Forelimb muscle (tissue), 1 donor: ENCODE measurements around the gene EZR. TPM values are rescaled to one million over a fixed set of nuclear protein-coding genes. Genes with fewer than 3 reads are reported as not detected.

Experiments used
- DNase-seq: peaks from one replicate; pipeline ENCODE4 v3.0.0-alpha.2; 2013; ENCODE audit warnings: low read depth
- polyA plus RNA-seq: library from polyadenylated mRNA; unstranded; fragments of 120-200 nt; gene quantifications from one replicate; pipeline ENCODE4 v1.2.1, GENCODE V29; 2013; ENCODE audit not compliant: insufficient read length

The EZR gene
- polyA plus RNA-seq, 1 donor, result 25.3 TPM

DNA sequence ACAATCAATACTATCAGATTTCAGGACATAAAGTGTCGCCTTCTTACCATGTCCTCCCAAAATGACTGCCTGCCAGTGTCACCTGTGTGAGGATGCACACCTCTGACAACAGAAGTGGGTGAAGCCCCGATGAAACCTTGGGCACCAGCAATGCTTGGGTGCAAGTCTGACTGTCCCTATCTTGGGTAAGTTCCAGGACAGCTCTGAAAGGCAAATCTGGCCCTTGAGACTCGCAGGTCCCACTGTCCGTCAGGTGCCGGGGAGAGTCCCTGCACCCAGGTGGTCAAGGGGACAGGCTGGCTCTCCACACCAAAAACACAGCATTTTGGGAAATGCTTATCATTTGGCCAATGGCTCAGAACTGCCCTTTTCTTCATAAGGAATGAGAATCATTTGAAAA, 43.3 kb downstream of the EZR start:
- DNase-seq, result no peak

- no peak for DNase-seq
Measured at GRCh38 chr6:158774717-158775449, 44.3 kb downstream of the EZR start.

DNA sequence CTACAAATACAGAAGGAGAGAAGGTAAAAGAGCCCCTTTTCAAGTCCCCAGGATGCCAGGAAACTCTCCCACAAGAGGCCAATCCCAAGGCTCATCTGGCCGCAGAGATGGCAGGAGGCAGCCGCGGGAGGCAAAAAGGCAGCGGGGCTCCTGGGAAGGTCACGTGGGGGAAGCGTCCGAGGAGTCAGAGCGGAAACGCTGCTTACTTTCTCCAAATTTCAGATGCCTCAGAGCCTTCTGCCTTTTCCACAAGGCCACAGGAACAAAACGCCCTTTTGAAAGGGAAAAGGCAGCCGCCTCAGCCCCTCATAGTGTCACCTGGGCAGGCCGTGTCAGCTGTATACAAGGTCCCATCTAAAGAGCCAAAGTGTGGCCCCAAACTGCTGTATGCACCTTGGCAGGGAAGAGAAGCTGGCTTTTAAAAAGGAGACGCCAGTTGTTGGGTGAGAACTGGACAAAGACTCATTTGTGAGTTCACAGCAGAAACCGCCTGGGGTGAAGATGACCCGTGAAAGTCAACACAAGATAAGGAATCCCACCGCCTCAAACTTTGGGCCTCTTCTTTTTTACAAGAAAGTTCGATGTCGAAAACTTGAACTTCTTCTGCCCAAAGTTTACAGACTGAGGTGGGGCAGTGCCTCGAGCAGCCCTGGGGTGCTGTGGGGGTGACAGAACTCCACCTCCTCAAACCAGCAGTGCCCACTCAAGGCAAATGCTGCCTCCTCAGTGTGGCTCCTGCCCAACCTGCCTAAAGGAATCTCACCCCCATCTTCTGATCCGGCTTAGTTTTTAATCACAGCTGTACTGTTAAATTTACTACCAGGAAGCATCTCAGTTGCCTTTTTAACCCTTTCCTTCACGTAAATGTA, 45.4 kb downstream of the EZR start:
- no peak for DNase-seq

DNA sequence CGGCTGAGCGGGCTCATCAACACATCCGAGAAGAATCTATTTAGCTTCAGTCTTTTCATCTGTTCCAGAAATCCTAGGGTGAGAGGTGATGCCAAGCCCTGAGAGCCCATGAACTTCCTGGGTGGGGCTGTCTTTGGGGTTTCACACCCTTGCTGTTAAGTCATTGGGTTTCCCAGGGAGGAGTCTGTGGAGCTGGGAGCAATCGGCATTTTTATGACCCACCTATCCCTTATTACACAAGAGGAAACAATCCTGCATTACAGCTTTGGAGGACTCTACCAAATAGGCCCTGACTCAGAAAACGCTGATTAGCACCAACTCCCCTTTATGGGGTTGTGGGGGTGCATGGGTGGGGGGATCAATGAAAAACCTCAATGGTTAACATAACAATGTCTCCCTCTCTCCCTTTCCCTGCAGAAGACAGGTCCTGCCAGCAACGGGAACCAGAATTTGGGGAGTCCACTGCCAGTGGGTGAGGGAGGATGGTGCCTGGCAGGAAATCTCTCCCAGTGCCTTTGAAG, 46.3 kb downstream of the EZR start:
- DNase-seq, result no peak

GRCh38 chr6:158772172-158772571, 47.0 kb downstream of the EZR start:
- DNase-seq, result no peak

GRCh38 chr6:158771399-158772152, 47.6 kb downstream of the EZR start:
- no peak for DNase-seq

DNA sequence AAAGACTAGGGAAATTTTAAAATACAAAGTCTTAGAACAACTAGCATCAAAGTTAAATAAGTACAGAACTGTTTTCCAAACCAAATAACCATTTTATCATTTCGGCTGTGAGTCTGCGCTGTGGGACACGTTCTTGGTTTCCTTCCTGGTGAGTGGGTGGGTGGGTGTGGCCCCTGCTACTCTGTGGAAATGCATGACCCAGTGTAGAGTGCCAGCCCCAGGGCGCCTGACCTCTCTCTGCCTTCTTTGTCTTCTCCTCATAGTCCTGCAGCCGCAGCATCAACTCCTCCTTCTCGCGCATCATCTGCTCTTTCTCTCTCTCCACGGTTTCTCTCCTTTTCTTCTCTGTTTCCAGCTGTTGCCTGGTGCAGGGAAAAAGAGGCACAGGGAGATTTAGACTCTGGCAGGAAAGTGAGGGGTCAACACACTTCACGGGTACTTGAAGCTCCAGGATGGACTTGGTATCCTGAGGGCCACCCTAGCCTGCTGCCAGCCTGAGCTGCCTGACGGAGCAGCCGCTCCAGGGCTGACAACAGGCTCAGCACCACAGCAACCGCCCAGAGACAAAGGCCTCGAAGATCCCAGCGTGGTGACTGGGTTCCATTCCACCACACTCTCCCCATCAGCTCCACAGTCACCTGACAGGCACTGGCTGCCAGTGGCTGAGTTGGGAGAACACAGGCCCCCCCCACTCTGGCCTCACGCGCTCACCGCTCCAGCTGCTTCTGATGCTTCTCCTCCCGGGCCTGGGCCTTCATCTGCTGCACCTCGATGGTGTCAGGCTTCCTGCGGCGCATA, 48.4 kb downstream of the EZR start:
- no peak for DNase-seq

- DNase-seq, result no peak
Measured at GRCh38 chr6:158769771-158770432, 49.3 kb downstream of the EZR start.

GRCh38 chr6:158769234-158769770, 49.9 kb downstream of the EZR start:
- DNase-seq, result no peak

GRCh38 chr6:158768436-158768835, 50.7 kb downstream of the EZR start:
- DNase-seq, result no peak

GRCh38 chr6:158767709-158768108, 51.5 kb downstream of the EZR start:
- DNase-seq, result no peak

DNA sequence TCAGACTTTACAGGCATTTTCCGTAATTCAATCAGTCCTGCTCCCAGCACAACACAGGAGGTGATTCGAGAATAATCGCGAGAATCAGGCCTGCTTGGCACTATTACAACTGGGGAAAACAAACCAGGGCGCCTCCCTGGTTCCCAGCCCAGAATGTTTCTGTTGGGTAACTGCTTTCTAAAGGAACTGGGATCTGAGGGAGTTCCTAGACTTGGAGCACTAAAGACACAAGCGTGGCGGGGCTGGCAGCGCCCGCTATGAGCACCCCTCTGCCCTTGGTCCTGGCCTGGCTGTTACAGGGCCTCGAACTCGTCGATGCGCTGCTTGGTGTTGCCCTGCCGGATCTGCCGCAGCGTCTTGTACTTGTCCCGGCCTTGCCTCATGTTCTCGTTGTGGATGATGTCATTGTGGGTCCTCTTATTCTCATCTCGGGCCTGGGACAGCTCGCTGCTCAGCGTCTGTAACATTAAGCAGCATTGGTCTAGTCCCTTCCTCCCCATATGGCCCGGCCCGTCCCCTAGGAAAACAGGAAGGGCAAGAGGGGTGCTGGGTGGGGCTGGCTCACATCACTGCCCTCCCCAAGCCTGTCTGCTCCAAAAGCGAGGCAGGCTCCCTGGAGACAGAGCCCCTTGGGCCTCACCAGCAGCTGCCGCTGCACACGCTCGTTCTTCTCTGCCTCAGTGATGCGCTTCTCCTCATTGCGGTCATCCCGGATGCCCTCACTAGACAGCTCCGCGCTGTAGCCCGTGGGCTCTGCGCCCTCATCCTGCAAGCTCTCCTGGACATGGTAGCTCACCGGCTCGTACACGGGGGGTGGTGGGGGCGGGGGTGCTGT, 52.3 kb downstream of the EZR start:
- no peak for DNase-seq

GRCh38 chr6:158765499-158766068, 53.6 kb downstream of the EZR start:
- no peak for DNase-seq

DNA sequence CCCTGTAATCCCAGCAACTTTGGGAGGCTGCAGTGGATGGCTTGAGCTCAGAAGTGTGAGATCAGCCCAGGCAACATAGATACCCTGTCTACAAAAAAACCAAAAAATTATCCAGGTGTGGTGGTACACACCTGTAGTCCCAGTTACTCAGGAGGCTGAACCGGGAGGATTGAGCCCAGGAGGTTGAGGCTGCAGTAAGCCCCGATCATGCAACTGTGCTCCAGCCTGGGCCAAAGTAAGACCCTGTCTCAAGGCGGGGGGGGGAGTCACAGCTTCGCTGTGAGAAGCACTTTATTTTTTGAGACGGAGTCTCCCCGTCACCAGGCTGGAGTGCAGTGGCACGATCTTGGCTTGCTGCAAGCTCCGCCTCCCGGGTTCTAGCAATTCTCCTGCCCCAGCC, 54.2 kb downstream of the EZR start:
- DNase-seq, result no peak

GRCh38 chr6:158764183-158764849, 54.9 kb downstream of the EZR start:
- DNase-seq, result no peak

DNA sequence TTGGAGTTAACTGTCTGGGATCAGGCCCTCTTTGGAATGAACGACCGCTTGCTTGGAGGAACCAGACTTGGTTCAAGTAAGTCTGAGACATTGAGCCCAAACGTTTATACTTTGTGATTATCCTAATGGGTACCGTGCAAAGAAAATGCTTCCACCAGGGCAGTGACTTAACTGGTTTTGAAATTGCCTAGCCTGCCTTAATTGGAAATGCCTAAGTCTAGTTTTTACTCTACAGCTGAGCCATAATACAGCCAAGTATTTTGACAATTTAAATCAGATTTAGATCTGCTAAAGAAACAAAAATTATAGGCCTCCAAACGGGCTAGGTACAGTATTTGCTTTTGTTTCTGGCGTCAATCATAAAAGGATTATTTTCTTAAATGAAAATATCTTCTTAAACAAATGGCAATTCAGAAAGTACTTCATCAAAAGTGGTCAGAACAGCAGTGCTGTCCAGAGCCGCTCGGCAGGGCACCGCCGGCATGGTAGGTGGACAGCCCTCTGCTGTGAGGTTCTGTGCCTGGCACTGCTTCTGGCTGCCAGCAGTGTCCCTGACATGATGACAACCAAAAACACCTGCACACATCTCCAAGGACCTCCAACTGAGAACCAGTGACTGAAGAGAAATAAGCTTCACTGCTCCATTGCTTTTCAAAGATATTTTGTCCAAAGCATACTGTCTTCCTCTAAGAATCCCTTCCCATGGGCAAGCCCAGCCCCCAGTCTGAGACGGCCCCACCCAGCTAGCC, 55.6 kb downstream of the EZR start:
- no peak for DNase-seq

DNA sequence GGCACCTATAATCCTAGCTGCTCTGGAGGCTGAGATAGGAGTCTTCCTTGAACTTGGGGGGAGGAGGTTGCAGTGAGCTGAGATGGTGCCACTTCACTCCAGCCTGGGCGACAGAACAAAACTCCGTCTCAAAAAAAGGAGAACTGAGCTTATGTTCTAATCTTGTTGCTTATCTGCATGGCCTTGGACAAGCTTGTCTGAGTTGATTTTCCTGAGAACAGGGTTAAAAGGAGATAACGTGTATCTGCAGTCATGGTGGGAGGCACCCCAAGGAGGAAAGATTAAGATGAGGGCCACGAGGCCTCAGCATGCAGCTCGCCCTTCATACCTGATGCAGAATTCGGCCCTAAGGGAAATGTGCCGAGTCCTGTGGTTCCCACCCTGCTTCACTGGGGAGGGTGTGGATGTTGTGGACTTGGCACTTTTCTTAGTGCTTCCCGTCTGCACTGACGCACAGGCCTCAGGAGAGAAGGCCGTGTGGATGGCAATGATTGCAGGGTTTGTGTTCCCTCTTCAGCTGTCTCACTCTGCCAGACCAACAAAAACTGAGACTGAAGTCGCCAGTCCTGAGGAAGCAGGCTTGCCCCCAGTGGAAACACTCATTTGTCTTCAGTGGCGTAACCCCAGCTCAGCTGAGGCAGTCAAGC, 56.3 kb downstream of the EZR start:
- no peak for DNase-seq
